ENCODE measurements around the gene SUPT5H.

The SUPT5H gene

DNA sequence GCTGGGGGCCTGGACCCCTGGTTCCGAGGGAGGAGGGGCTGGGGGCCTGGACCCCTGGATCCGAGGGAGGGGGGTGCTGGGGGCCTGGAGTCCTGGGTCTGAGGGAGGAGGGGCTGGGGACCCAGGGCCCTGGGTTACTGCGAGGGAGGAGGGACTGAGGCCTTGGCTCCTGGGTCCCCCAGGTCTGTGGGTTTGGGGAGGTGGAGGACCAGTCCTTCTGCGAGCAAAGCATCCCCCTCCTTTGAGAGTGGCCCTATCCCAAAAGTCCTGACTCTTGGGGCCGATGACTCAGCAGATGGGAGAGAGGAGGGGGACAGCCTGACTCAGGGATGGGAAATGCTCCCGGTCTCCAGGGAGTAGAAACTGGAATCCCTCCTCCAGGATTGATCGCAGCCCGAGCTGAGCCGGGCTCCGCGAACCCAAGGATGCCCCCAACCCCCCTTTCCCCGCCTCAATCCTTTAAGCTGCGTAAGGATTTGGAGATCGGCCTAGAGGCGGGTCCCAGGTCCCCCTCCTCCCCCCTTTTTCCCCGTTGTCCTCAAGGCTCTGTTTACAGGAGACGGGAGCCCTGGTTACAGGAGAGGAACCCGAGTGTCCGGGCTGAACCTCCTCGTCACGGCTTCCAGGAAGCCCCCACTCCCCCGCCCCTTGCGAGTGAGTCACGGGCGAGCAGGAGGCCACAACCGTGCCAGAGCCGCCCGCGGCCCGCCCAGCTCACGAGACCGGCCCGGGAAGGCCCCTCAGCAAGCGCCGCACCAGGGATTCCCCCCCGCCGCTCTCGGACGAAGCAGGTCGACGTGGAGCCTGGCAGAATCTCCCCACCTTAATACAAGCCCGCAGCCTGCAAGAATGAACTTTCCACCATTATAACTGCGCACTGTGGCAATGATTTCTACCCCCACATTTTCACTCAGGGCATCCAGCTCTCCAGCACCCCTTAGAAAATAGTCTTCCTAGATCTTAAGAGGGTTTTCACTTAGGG lies 41.8 kb upstream of the SUPT5H start:
- no peak overlapping the region for H2AFZ ChIP-seq (ENCODE audit: low read length, unreplicated experiment)
- peaks cover 27% of the 10 kb centered on the region for H3K4me1 ChIP-seq (ENCODE audit: control insufficient read depth, insufficient read depth, low read length, unreplicated experiment)
- H3K27me3 ChIP-seq (ENCODE audit: insufficient read depth, low read length): no peaks in the 10 kb centered on the region
- peak overlapping the region; percentile 74 for H3K4me3 ChIP-seq (ENCODE audit: low read depth, low read length)
- H3K36me3 ChIP-seq (ENCODE audit: insufficient read depth, low read length): peaks cover 13% of the 10 kb centered on the region; the same call in 1 of the 2 replicates
- H3K79me2 ChIP-seq (ENCODE audit: control insufficient read depth, insufficient read depth, low read length, unreplicated experiment): peaks cover 23% of the 10 kb centered on the region
- peak overlapping the region; percentile 99 for H3K27ac ChIP-seq (ENCODE audit: low read depth, low read length)

DNA sequence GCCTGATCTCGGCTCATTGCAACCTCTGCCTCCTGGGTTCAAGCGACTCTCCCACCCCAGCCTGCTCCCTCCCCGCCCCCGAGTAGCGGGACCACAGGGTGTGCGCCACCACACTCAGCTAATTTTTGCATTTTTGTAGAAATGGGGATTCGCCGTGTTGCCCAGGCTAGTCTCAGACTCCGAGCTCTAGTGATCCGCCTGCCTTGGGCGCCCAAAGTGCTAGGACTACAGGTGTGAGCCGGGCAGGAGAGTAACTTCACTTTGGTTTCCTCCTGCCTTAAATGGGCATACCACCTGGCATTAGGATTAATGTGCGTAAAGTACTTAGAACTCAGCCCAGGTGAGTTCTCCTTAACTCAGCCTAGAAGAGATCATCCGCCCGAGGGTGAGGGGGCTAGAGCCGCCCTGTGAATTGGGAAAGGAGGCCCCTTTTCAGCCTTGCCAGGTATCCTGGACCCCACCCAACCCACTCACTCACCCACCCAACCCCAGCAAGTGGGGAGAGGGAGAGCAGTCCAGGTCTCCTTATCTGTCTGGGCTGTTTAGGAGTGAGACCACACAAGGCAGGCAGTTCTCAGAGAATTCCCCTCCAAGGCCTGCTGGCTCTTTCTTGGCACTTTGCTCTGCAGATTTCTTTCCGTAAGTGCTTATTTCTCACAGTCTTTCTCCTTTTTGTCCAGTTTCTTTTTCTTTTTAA lies 40.0 kb upstream of the SUPT5H start:
- H2AFZ ChIP-seq (ENCODE audit: low read length, unreplicated experiment): no peak overlapping the region
- H3K4me3 ChIP-seq (ENCODE audit: low read depth, low read length): no peak overlapping the region; the same call in 1 of the 2 replicates
- H3K27me3 ChIP-seq (ENCODE audit: insufficient read depth, low read length): no peaks in the 10 kb centered on the region
- H3K4me1 ChIP-seq (ENCODE audit: control insufficient read depth, insufficient read depth, low read length, unreplicated experiment): peaks cover 27% of the 10 kb centered on the region
- H3K27ac ChIP-seq (ENCODE audit: low read depth, low read length): peak overlapping the region; percentile 69; the same call in 1 of the 2 replicates
- H3K79me2 ChIP-seq (ENCODE audit: control insufficient read depth, insufficient read depth, low read length, unreplicated experiment): peaks cover 27% of the 10 kb centered on the region
- H3K36me3 ChIP-seq (ENCODE audit: insufficient read depth, low read length): peaks cover 17% of the 10 kb centered on the region; the same call in 1 of the 2 replicates

DNA sequence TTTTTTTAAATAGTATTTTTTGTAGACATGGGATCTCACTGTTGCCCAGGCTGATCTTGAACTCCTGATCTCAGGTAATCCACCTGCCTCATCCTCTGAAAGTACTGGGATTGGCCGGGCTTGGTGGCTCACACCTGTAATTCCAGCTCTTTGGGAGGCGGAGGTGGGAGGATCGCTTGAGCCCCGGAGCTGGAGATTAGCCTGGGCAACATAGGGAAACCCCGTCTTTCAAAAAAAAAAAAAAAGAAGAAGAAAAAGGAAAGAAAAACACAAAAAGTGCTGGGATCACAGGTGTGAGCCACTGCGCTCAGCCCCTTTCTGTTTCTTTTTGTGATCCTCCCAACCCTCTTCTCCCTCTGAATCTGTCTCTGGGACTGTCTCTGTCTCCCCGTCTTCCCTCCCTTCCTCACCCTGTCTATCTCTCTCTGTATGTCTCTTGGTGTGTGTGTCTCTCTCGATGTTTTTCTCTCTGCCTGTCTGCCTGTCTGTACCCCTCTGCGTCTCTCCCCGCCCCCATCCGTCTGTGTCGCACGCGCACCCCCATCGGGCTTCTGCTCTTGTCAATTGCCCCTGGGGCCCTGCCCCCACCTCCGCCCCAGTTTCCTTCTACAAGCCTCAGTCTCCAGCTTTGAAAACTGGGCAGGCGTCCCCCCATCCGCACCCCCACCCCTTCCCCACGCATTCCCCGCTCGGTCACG lies 39.3 kb upstream of the SUPT5H start:
- H2AFZ ChIP-seq (ENCODE audit: low read length, unreplicated experiment): no peak overlapping the region
- H3K79me2 ChIP-seq (ENCODE audit: control insufficient read depth, insufficient read depth, low read length, unreplicated experiment): peaks cover 27% of the 10 kb centered on the region
- peak overlapping the region; percentile 69 for H3K27ac ChIP-seq (ENCODE audit: low read depth, low read length)

DNA sequence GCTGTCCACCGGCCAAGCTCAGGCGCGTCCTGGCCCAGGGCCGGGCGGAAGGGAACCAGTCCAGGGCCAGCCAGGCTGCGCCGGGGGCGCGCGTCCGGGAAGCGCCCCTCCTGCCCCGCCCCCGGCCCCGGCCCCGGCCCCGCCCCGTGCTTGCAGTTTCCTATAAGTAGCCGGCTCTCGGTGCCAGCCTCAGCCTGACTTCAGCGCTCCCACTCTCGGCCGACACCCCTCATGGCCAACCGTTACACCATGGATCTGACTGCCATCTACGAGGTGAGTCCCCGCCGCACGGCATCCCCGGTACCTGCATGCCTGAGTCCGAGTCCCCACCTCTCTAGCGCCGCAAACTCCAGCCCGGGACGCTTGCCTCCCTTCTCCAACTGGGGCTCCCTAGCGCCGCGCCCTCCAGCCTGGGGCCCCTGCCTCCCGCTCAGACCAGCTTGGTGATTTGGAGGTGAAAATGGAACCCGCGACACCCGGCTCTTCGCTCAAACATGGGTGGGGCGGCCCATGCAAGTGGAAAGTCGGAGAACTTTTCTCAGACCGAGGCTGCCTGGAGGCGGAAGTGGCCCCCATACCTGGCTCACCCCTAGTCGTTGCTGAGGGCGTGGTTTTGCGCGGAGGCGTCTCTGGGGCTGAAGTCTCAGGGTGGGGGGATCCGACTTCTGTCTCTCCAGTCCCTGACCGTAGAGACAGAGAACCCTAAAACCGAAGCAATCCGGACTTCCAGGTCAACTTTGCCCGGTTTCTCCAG lies 38.5 kb upstream of the SUPT5H start, which contains the start of gene ZFP36:
TSS of gene ZFP36 (plus strand) at position 192 of the 754 bp plus-strand sequence. CDS start at position 250, 58 bp downstream.
- Histone ChIP-seq H3K27ac (ENCODE audit: low read depth, low read length) (peak within 1 kb of the TSS; percentile 98), H3K79me2 (ENCODE audit: control insufficient read depth, insufficient read depth, low read length, unreplicated experiment) (peaks cover 27% of the 10 kb centered on the region), H3K36me3 (ENCODE audit: insufficient read depth, low read length) (peaks cover 17% of the 10 kb centered on the region; the same call in 1 of the 2 replicates), H3K4me1 (ENCODE audit: control insufficient read depth, insufficient read depth, low read length, unreplicated experiment) (peaks cover 27% of the 10 kb centered on the region), H3K27me3 (ENCODE audit: insufficient read depth, low read length) (no peaks in the 10 kb centered on the region), H3K4me3 (ENCODE audit: low read depth, low read length) (peak within 1 kb of the TSS; percentile 82), H2AFZ (ENCODE audit: low read length, unreplicated experiment) (no peak within 1 kb of the TSS)

More for the DNA sequence above, 39.3 kb upstream of the SUPT5H start:
- Histone ChIP-seq H3K4me1 (ENCODE audit: control insufficient read depth, insufficient read depth, low read length, unreplicated experiment) (peaks cover 30% of the 10 kb centered on the region), H3K27me3 (ENCODE audit: insufficient read depth, low read length) (no peaks in the 10 kb centered on the region), H3K36me3 (ENCODE audit: insufficient read depth, low read length) (peaks cover 17% of the 10 kb centered on the region; the same call in 1 of the 2 replicates), H3K4me3 (ENCODE audit: low read depth, low read length) (peak overlapping the region; percentile 82)

DNA sequence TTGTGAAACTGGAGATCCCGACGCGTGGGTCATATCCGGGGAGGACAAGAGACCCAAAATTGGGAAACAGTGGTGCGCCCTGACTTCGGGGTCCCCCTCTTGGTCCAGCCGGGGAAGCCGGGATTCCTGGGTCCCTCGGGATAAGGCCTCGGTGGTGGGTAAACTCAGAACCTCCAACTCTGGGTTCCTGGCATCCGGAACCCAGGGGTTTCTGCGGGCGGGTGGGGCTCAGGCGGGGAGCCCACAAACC lies 38.0 kb upstream of the SUPT5H start:
- H3K79me2 ChIP-seq (ENCODE audit: control insufficient read depth, insufficient read depth, low read length, unreplicated experiment): peaks cover 27% of the 10 kb centered on the region
- peaks cover 22% of the 10 kb centered on the region for H3K4me1 ChIP-seq (ENCODE audit: control insufficient read depth, insufficient read depth, low read length, unreplicated experiment)
- H3K36me3 ChIP-seq (ENCODE audit: insufficient read depth, low read length): peaks cover 17% of the 10 kb centered on the region; the same call in 1 of the 2 replicates
- H3K27me3 ChIP-seq (ENCODE audit: insufficient read depth, low read length): no peaks in the 10 kb centered on the region
- H3K4me3 ChIP-seq (ENCODE audit: low read depth, low read length): peak overlapping the region; percentile 82
- H2AFZ ChIP-seq (ENCODE audit: low read length, unreplicated experiment): no peak overlapping the region
- peak overlapping the region; percentile 98 for H3K27ac ChIP-seq (ENCODE audit: low read depth, low read length)

DNA sequence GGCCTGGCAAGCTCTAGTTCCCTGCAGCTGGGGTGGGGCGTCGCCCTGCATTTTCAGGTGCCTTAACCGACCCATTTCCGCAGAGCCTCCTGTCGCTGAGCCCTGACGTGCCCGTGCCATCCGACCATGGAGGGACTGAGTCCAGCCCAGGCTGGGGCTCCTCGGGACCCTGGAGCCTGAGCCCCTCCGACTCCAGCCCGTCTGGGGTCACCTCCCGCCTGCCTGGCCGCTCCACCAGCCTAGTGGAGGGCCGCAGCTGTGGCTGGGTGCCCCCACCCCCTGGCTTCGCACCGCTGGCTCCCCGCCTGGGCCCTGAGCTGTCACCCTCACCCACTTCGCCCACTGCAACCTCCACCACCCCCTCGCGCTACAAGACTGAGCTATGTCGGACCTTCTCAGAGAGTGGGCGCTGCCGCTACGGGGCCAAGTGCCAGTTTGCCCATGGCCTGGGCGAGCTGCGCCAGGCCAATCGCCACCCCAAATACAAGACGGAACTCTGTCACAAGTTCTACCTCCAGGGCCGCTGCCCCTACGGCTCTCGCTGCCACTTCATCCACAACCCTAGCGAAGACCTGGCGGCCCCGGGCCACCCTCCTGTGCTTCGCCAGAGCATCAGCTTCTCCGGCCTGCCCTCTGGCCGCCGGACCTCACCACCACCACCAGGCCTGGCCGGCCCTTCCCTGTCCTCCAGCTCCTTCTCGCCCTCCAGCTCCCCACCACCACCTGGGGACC lies 37.6 kb upstream of the SUPT5H start:
- Histone ChIP-seq H3K27ac (ENCODE audit: low read depth, low read length) (peak overlapping the region; percentile 98), H2AFZ (ENCODE audit: low read length, unreplicated experiment) (no peak overlapping the region), H3K79me2 (ENCODE audit: control insufficient read depth, insufficient read depth, low read length, unreplicated experiment) (peaks cover 27% of the 10 kb centered on the region), H3K4me3 (ENCODE audit: low read depth, low read length) (peak overlapping the region; percentile 82), H3K27me3 (ENCODE audit: insufficient read depth, low read length) (no peaks in the 10 kb centered on the region), H3K4me1 (ENCODE audit: control insufficient read depth, insufficient read depth, low read length, unreplicated experiment) (peaks cover 19% of the 10 kb centered on the region), H3K36me3 (ENCODE audit: insufficient read depth, low read length) (peaks cover 17% of the 10 kb centered on the region; the same call in 1 of the 2 replicates)

DNA sequence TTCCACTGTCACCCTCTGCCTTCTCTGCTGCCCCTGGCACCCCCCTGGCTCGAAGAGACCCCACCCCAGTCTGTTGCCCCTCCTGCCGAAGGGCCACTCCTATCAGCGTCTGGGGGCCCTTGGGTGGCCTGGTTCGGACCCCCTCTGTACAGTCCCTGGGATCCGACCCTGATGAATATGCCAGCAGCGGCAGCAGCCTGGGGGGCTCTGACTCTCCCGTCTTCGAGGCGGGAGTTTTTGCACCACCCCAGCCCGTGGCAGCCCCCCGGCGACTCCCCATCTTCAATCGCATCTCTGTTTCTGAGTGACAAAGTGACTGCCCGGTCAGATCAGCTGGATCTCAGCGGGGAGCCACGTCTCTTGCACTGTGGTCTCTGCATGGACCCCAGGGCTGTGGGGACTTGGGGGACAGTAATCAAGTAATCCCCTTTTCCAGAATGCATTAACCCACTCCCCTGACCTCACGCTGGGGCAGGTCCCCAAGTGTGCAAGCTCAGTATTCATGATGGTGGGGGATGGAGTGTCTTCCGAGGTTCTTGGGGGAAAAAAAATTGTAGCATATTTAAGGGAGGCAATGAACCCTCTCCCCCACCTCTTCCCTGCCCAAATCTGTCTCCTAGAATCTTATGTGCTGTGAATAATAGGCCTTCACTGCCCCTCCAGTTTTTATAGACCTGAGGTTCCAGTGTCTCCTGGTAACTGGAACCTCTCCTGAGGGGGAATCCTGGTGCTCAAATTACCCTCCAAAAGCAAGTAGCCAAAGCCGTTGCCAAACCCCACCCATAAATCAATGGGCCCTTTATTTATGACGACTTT lies 36.8 kb upstream of the SUPT5H start:
- H3K27ac ChIP-seq (ENCODE audit: low read depth, low read length): peak overlapping the region; percentile 98
- H3K4me1 ChIP-seq (ENCODE audit: control insufficient read depth, insufficient read depth, low read length, unreplicated experiment): peaks cover 14% of the 10 kb centered on the region
- H3K79me2 ChIP-seq (ENCODE audit: control insufficient read depth, insufficient read depth, low read length, unreplicated experiment): peaks cover 27% of the 10 kb centered on the region
- H3K27me3 ChIP-seq (ENCODE audit: insufficient read depth, low read length): no peaks in the 10 kb centered on the region
- peak overlapping the region; percentile 82 for H3K4me3 ChIP-seq (ENCODE audit: low read depth, low read length)
- peaks cover 17% of the 10 kb centered on the region; the same call in 1 of the 2 replicates for H3K36me3 ChIP-seq (ENCODE audit: insufficient read depth, low read length)
- no peak overlapping the region for H2AFZ ChIP-seq (ENCODE audit: low read length, unreplicated experiment)

DNA sequence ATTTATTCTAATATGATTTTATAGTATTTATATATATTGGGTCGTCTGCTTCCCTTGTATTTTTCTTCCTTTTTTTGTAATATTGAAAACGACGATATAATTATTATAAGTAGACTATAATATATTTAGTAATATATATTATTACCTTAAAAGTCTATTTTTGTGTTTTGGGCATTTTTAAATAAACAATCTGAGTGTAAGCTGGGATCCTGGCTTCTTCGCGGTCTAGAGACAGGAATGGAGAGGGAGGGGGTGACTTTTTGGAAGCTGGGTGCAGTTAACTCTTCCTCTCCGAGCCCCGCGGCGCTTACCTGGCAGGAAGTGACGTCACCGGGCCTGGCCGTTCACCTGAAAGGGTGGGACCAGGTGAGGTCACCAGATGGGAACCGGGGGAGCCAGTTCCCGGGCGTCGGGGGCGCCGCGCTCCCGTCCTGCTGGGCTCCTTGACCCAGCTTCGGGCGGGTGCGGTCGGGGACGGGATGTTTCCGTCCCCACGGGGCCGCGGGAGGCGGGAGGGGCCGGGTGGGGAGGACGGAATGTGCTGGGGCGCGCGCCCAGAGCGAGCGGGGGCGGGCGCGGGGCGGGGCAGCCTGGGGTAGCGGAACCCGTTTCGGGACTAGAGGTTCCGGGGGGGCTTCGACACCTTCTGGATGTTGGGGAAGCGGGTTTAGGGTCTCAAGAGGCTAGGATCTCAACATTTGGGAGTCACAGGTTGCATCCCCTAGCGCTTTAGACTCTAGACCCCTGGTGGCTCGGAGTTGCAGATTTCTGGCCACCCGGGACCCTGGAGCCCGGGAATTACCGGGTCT lies 36.0 kb upstream of the SUPT5H start:
- peaks cover 21% of the 10 kb centered on the region for H3K4me1 ChIP-seq (ENCODE audit: control insufficient read depth, insufficient read depth, low read length, unreplicated experiment)

More for the DNA sequence above, 36.0 kb upstream of the SUPT5H start:
- Histone ChIP-seq H3K27me3 (ENCODE audit: insufficient read depth, low read length) (no peaks in the 10 kb centered on the region), H3K4me3 (ENCODE audit: low read depth, low read length) (peak overlapping the region; percentile 82), H2AFZ (ENCODE audit: low read length, unreplicated experiment) (no peak overlapping the region), H3K79me2 (ENCODE audit: control insufficient read depth, insufficient read depth, low read length, unreplicated experiment) (peaks cover 33% of the 10 kb centered on the region), H3K36me3 (ENCODE audit: insufficient read depth, low read length) (peaks cover 17% of the 10 kb centered on the region; the same call in 1 of the 2 replicates), H3K27ac (ENCODE audit: low read depth, low read length) (peak overlapping the region; percentile 98)
